ENCODE measurements around the gene CLSTN2.

Gene CLSTN2

DNA sequence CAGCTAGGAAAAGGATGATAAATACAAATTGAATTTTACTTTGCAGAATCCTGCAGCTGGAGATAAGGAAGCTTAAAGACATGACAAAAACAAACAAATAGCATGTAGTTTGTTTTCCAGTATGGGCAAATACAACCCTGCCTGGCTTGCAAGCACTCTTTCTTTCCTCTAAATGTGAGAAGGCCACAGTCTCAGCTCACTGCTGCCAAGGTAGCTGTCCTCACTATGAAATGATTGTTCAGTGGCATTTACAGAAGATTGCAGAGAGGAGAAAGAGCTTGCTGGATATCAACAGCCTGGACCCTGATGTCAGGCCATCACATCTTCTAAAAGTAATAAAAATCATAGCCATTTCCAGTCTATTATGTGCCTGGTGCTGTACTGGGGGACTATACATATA is 262.0 kb downstream of the CLSTN2 start:
- no peak for DNase-seq

DNA sequence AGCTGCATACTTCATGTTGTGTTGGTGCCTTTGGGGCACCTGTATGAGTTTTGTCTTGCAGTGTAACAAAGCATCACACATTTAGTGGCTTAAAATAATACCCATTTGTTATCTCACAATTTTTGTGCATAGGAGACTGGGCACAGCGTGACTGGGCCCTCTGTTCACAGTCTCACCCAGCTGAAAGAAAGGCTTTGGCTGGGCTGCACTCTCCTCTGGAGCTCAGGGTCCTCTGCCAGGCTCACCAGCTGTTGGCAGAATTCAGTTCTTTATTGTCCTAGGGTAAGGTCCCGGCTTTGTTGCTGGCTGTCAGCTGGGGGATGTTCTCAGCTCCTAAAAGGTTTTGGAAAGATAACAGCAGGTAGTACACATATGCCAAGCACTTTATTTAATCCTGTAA is 263.3 kb downstream of the CLSTN2 start:
- no peak for DNase-seq

DNA sequence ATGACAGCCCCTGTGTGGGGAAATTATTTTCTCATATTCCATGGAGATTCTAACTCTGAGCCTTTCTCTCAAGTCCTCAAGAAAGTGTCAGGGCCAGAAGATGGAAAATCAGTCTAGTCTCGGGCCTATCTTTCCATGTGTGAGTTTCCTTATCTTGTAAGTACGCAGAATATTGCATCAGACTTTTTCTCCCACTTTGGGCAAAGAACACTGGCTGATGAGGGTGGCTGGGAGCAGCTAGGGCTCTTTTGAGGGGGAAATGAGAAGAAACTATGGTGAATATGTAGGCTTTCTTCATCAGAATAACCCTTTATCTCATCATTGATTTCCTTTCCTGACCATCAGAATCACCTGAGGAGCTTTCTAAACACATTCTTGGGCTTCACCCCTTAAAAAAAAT is 264.0 kb downstream of the CLSTN2 start:
- no peak for DNase-seq

DNA sequence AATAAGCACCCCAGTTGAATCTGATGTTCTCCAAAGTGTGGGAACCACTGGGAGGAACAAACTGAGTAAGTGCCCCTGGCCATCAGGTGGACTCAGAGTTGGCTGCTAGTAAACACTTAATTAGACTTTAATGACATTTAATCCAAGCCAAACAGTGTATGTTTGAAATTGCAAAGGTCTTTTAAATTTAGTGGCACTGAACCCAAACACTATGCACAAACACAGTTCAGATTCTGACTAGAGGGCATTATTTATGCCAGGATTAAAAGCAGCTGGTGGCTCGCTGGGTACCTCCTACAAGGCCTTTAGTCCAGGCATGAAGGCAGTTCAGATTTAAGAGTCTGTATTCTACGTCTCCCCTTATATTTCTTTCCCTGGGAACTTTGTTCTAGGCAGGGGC is 264.8 kb downstream of the CLSTN2 start:
- no peak for DNase-seq

DNA sequence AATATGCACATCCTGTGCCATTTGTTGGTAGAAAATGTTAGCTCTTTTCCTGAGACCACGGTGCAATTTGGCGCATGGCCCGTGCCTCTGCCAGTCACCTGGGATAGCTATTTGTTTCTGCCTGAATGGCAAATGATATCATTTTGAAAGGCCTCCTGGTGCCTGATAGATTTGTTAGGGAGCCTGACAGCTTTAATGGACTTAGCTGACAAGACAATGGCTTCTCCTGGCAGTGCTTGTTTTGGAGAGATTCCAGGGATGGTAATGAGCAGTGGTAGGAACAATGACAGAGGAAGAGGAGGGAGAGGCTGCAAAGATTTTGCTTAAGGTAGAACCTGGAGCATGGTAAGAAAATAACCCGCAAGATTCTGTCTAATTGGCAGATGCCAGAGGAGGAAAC is 268.5 kb downstream of the CLSTN2 start:
- DNase-seq = no peak

DNA sequence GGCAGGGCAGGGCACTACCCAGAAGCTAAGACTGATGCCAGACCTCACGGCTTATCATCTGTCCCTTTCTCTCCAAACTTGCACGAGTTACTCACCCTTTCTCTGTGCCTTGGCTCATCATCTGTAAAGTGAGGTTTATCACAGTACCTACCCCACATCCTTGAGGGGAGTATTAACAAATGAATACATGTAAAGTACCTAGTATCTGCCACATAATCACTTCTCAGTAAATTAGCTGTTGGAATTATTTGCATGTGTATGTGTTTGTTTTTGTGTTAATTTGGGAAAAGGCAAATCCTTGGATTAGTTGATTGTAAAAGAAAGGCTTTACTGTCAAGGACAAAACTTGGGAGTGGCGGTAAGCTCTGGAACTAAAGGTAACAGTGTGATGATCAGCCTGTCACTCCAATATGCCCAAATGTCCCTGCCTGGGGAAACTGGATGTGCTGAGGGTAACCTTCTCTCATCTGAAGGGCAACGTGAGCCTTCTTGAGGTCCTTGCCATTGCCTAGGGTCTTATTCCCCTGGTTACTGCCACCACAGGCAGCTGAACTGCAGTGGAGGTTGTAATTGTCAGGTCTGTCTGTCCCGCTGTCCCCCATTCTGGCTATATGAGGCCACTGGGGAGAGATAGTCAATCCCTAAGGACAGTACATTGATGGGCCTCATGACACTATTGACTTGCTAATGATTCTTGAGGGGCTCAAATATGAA is 269.4 kb downstream of the CLSTN2 start:
- DNase-seq = no peak

DNA sequence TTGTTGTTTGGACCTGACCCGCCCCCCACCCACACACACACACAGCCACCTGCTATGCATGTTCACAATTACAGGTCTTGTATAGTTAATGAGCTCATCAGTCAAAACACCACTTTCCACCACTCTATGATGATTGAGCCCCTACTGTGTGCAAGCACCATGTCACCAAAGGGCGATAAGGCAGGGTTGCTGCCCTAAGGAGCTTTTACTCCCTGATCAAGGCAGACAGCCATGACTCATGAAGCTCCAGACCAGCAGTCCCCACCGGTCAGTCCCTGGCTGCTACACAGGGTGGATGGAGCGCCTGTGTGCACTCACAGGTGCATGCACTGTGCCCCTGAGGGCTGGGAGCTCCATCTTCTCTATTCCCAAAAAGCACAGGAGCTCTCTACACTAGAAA is 270.6 kb downstream of the CLSTN2 start:
- DNase-seq = no peak

DNA sequence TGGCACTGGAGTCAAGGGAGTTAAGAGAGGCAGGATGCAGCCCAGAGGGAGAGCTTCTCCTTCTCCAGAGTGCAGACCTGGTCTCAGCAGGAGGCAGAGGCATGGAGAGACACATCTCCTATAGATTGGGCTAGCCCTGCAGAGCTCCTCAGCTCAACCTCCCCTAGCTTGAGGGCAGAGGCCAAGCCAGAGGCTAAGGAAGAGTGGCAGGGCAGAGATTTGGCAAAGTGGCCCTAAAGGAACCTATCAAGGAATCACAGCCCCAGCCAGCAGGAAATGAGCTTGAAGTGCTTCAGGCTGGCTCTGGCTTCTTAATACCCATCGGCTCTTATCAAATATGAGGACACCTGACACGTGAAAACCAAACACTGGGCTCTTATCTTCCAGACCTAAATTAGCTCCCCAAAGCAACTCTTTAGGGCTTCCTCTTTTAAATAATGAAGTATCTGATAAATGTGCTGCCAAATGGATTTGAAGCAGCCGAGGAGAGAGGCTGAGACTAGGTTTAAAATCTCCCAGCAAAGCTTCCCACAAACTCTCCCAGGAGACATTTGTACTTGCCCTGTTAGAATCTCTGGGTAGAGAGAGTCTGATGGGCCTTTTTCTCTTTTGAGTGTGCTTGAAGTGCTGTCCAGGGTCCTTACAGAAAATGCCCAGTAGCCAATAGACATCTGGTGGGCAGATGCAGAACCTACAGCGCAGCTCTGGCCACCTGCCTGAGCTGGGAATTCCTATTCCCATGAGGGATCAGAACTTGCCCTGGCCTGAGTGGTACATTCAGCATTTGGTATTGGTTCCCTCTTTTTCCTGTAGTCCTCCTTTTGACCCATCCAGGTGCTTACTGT is 271.4 kb downstream of the CLSTN2 start:
- DNase-seq = no peak

DNA sequence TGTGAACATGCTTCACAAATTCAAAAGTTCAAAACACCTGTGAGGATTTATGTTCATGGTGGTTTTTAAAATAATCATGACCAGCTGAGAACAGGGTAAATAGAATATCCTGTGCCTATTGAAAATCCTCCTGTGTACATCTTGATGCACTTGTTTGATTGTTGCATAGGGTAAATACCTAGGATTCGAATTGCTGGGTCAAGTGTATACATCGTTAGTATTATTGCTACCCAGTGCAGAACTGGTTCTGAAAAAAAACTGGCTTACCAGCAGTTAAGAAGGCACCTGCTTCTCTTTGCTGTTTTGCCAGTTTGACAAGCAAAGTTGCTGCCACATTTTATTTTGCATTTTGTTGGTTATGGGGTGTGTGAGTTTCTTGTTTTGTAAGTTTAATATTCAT is 272.6 kb downstream of the CLSTN2 start:
- DNase-seq = no peak

DNA sequence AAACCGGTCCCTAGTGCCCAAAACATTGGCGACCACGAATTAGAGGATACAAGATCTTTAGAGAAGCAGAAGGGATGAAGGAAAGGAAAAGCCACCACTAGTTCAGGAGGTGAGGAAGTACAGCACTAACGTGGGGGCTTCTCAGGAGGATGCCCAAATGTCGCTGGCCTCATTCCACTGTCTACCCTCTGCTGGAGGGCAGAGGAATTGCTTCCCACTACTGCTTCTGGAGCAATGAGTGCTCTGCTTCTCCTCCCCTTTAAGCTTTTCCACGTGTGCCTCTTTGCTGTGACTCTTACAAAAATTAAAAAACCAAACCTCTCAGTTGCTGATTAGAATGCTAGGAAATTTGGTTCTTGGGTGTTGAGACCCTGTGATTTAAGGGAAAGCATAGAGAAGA is 281.3 kb downstream of the CLSTN2 start:
- DNase-seq = peak; percentile 2

DNA sequence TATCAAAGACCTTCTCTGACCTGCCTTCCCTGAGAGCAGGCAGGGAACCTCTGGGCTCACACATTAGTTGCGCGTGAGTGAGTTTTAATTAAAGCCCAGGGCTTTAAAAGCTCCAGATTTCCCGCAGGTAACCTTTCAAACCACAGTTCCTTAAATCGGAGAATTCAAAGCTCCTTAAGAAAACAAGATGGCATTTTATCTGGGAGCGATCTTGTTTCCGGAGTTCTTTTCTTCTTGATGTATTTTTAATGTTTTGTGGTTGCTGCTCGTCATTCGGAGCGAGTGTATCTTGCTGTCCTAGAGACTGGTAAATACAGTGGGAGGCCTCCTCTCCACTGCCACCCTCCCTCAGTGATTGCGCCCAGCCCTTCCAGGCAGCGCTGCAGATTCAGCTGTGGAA is 284.3 kb downstream of the CLSTN2 start:
- DNase-seq = no peak

DNA sequence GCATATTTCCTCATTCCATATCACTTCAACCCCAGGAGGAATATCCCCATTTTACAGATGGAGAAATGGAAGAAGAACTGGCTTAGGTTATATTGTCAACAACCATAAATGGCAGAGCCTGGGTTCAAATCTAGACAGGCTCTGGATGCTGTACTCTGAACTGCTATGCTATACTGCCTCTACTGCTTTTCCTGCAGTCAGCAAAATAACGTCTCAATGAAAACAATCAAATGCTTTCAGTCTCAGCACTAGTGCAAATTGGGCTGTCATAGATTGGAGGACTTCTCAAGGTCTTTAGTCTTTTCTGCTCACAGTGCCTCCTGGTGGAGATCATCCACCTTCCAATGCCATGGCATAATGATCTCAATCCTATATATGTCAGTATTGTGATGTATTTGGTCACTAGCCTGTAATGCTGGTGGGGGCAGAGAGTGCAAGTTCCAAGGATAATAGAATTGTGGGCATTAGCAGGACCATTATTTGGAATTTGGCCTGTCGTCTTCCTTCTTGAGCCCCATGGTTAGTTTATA is 285.0 kb downstream of the CLSTN2 start:
- DNase-seq = peak; percentile 3

DNA sequence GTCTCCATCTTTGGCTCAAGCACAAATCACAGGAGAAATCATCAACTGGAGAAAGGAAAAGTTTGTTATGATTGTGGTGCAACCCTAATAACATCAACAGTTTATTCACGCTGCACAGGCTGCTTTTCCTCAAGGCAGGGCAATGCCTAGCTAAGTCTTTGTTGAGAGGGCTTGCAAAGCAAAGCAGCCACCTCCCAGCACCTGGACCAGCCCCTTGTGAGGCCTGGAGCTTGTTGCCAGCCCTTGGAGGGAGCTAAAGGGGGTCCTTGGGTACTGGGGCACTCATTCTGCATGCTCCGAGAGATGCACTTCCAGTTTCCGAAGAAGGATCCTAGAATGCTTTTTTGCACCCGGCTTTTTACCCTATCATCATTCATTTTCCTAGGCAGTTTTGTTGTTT is 288.2 kb downstream of the CLSTN2 start:
- DNase-seq = no peak

DNA sequence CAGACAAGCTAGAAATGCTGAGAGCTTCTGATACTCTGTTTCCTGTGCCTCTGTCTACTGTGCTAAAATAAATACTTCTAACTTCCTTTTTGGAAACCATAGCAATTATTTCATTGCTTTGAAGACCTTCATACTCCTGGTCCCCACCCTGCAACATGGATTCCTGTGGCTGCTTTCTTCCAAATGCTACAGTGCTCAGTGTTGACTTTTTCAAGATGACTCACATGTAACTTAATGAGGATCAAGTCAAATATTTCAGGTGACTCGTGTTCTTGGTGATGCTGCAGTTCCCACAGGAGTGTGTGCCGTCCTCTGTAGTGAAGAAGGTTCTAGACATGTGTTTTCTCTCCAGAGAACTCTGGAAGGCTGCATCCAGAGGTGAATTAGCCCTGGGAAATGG is 288.6 kb downstream of the CLSTN2 start:
- DNase-seq = no peak

DNA sequence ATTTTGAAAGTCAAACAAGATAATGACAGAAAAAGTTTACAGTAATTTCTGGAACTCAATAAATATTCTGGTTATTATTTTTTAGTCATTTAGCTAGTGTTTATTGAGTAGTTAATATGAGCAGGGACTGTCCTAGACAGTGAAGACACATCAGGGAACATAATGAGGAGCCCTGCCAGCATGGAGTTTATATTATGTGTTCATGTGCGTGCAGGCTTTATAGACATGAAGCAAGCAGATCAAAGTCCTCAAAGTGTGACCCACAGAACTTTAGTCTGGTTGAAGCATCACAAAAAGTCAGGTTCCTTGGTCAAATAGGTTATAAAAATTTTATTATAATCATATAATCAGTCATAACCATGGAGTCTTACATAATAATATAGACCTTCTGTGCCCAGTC is 289.3 kb downstream of the CLSTN2 start:
- no peak for DNase-seq

DNA sequence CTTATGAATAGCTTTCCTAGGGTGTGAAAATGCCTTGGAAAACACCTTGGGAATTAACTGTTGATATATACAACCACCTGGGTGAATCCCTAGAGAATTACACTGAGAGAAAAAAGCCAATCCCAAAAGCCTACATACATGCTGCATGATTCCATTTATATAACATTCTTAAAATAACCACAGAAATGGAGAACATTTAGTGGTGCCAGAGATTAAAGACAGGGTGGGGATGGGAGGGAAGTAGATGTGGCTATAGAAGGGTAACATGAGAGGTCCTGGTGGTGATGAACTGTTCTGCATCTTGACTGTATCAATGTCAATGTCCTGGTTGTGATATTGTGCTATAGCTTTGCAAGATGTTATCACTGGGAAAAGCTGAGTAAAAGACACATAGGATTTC is 291.0 kb downstream of the CLSTN2 start:
- DNase-seq = no peak

DNA sequence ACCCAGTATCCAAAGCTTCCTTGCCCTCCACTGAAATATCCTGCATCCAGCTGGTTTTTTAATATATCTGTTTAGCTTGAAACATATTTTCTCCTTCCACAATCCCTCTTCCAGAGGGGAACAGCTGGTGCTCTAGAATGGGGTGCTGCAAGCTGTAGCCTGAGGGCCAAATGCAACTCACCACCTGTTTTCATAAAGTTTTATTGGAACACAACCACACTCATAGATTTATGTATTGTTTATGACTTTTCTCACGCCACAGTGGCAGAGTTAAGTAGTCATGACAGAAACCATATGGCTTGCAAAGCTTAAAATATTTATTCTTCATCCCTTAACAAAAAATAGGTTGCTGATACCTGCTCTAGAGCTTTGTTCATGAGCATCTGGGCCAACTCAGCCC is 298.7 kb downstream of the CLSTN2 start:
- no peak for DNase-seq

DNA sequence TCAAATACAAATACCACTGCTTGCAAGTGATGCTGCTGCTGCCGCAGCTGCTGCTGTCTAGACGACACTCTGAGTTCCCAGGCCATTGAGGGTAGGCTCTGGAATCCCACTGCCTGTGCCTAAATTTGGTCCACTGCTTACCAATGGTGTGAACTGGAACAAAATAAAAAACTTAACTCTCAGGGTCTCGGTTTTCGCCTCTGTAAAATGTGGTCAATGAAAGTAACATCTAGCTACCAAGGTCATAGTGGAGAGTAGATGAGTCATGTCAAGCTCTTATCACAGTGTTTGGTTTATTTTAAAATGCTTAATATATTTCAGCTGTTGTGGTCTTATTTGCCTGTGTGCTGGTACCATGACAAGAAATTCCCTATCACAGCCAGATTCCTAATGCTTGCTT is 299.3 kb downstream of the CLSTN2 start:
- no peak for DNase-seq

DNA sequence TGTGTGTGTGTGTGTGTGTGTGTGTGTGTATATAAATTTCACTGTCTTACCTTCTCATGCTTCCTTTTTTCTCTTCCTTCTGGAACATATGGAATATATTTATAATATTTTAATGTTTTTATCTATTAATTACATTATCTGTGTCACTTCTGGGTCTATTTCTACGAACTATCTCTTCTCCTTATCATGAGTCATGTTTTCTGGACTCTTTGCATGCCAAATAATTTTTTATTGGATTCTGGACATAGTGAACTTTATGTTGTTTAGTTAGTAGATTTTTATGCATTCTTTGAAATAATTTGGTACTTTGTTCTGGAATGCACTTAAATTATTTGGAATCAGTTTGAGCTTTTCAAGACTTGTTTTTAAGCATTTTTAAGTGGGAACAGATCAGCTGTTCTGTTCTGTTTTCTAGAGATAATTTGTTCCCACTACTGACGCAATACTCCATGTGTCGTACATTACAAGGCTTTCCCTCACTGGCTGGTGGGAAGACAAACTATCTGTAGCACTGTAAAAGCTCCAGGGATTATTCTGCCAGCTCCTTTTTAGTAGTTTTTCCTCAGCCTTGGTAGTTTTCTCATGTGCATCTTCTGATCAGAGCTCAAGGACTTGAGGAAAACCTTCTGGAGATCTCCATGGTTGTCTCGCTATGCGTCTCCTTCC is 302.0 kb downstream of the CLSTN2 start:
- no peak for DNase-seq

DNA sequence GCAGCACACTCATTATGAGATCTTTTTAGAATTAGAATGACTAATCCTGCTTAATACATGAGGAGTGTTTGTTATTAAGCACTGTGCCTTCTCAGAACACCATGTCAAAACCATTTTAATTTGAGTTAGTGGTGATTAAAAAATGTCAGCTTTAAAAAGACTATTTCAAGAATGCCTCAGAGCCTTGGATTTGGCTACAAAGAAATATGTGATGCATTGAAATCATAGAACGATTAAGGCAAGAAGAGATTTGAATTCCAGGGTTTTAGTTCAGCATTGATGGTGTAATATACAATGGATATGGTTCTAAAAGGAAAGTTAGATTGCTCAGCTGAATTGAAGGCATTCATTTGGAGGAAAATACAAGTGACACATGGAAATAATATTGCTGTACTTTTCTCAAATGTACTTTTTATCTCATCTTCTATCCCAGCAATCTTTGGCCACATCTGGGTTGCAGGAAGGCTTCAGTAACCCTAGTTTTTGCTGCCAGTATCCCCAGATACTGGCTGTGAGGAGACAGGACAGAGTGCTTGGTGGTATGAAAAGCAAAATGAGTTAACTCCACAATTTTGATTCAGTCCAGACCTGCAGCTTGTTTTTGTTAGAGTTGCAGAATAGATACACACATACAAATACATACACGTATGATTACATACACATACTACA is 303.8 kb downstream of the CLSTN2 start:
- no peak for DNase-seq

DNA sequence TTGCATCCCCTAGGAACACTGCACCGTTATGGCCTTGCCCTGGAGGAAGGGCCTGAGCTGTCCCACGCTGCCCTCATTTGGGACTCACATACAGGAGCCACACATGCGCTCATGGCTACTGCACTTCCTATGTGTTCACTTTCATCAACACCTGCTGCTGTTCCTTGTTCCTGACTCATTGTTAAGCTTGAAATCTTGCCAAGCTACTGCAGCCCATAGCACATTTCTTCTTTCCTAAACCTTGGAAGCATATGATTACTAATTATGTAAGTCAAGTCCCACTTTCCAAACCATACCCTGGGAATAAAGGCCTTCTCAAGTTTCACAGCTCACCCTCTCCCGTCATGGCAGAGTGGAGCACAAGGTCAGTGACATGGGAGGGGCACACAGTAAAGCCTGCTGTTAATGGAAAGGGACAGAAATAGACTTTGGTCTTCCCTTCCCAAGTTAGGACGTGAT is 307.9 kb downstream of the CLSTN2 start:
- DNase-seq = no peak

DNA sequence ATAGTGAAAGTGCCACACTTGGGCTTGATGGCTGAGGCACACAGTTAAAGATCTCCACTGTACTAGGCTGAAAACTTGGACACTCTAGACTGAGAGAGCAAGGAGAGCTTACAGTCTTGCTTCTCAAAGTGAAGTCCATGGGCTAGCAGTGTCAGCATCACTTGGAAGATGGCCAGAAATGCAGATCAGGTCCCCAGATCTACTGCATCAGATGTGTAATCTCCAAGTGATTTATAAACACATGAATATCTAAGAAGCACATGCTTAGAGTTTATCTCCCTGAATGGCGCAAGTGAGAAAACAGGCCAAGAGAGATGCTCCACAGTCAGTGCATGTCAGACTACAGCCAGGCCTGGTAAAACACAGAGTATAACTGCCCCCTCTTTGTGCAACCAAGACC is 308.6 kb downstream of the CLSTN2 start:
- DNase-seq = no peak

DNA sequence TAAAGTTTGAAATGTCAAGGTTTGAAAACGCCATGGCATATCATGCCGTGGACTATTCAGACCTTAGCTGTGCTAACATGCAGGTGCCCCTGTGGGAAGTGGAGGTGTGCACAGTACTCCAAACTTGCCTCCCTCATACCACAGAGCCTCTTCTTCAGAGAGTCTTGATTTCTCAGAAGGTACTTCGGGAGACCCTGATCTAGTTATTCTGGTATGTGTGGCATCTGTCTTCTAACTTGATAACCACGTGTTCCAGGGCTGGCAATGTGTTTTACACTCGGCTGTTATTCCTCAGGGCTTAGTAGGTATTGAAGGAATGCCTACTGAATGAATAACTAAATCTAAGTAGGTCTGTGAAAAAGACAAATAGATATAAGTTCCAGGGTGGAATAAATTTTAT is 309.9 kb downstream of the CLSTN2 start:
- DNase-seq = no peak
